HG02870 (cell line): ENCODE results near the gene NISCH.
A peak's percentile ranks its signal among the peaks of the same experiment; 100 is the strongest.

Source experiments
- ATAC-seq: cut with Tn5 transposase; IDR thresholded peaks from one replicate; pipeline ENCODE4 v1.9.1; 2021; ENCODE audit warnings: mild to moderate bottlenecking, moderate library complexity; ENCODE audit not compliant: unreplicated experiment

NISCH gene

GRCh38 chr3:52435246-52436101, 19.9 kb upstream of the NISCH start:
- ATAC-seq = no peak

GRCh38 chr3:52436500-52437149, 18.8 kb upstream of the NISCH start:
- ATAC-seq = no peak

GRCh38 chr3:52437326-52438103, 17.9 kb upstream of the NISCH start:
- ATAC-seq = no peak

GRCh38 chr3:52438104-52438376, 17.4 kb upstream of the NISCH start:
- ATAC-seq = no peak

GRCh38 chr3:52438579-52439425, 16.6 kb upstream of the NISCH start:
- no peak for ATAC-seq

GRCh38 chr3:52439426-52440248, 15.8 kb upstream of the NISCH start:
- ATAC-seq = no peak

- no peak for ATAC-seq
These were observed 15.2 kb upstream of the NISCH start for GRCh38 chr3:52440249-52440551.

GRCh38 chr3:52440671-52441070, 14.7 kb upstream of the NISCH start:
- no peak for ATAC-seq

GRCh38 chr3:52441091-52441771, 14.2 kb upstream of the NISCH start:
- ATAC-seq = no peak

GRCh38 chr3:52441772-52442332, 13.6 kb upstream of the NISCH start:
- no peak for ATAC-seq

- ATAC-seq = no peak
These were observed 12.8 kb upstream of the NISCH start for GRCh38 chr3:52442409-52443267.

- no peak for ATAC-seq
These were observed 12.2 kb upstream of the NISCH start for GRCh38 chr3:52443268-52443610.

- no peak for ATAC-seq
These were observed 11.4 kb upstream of the NISCH start for GRCh38 chr3:52443791-52444687.

GRCh38 chr3:52444860-52445793, 10.3 kb upstream of the NISCH start, which contains the start of gene SEMA3G:
TSS of gene SEMA3G (minus strand) at chr3:52445103. CDS start at chr3:52445027, 76 bp downstream.
- peak; percentile 71 for ATAC-seq

GRCh38 chr3:52446042-52446441, 9.4 kb upstream of the NISCH start:
- ATAC-seq = no peak
